Stimulated activated CD4-positive, alpha-beta T cell treated with anti-CD3 and anti-CD28 coated beads, TNF-alpha, amount 100 ng/mL, for 4 hours (primary cell): ENCODE measurements around the gene ACP3.

Experiments used
- DNase-seq, 3 experiments: peaks; one replicate each; pipeline ENCODE4 v3.0.0-alpha.2; 2020; ENCODE audit warnings: low read depth in 3 of 3

ACP3 gene

GRCh38 chr3:132406587-132406986 lies 89.4 kb downstream of the ACP3 start:
- DNase-seq, result no peak

DNA sequence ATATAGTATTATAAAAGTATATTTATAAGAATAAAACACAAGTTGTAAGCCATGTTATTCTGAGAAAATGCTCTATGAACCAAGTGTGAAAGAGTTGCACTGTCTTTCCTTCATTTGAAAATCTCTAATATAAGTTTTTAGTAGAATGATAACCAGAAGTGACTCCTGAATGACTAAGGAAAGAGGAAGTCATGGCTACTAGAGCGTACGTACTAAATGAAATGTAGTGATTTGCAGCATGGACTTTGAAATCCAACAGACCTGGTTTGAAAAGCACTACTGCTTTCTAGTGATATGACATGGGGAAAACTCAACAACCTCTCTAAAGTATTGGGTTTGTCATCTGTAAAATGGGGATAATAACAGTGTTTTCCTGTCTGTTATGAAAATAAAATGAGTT lies 89.8 kb downstream of the ACP3 start:
- DNase-seq, result no peak
